Muscle layer of duodenum (tissue), 2 donors: Measurements from ENCODE around the gene CRISPLD2.
"Not testable (repeated sequence)": the region's sequence is repeated elsewhere in the genome, so short reads cannot be mapped to it uniquely, and the experiment has no call there.

Experiments
- H3K27ac ChIP-seq: one replicate; pipeline ENCODE4 v1.7.0; 2013; ENCODE audit warnings: mild to moderate bottlenecking, low read length
- H3K27me3 ChIP-seq: one replicate; pipeline ENCODE4 v1.7.0; 2013; ENCODE audit warnings: low read depth, mild to moderate bottlenecking, control low read depth, low read length
- H3K36me3 ChIP-seq, 2 donors: one replicate each; pipeline ENCODE4 v1.7.0; 2013; ENCODE audit warnings: low read length in 2 of 2, control low read depth in 1 of 2, mild to moderate bottlenecking in 1 of 2; ENCODE audit not compliant: insufficient read depth in 2 of 2, control insufficient read depth in 1 of 2
- H3K4me1 ChIP-seq, 2 donors: one replicate each; pipeline ENCODE4 v1.7.0; 2013; ENCODE audit warnings: low read length in 2 of 2, mild to moderate bottlenecking in 2 of 2, control low read depth in 1 of 2, moderate library complexity in 1 of 2; ENCODE audit not compliant: insufficient read depth in 2 of 2, control insufficient read depth in 1 of 2
- H3K4me3 ChIP-seq, 2 donors: one replicate each; pipeline ENCODE4 v1.7.0; 2013; ENCODE audit warnings: low read length in 2 of 2, low read depth in 1 of 2, mild to moderate bottlenecking in 1 of 2
- H3K9me3 ChIP-seq, 2 donors: one replicate each; pipeline ENCODE4 v1.7.0; 2013; ENCODE audit warnings: low read length in 2 of 2, control low read depth in 1 of 2, mild to moderate bottlenecking in 1 of 2; ENCODE audit not compliant: control insufficient read depth in 1 of 2
- donor health status: healthy.

Gene CRISPLD2

GRCh38 chr16:84851192-84852127, 31.7 kb downstream of the CRISPLD2 start:
- H3K36me3 ChIP-seq = peaks cover 46 to 91% of the 10 kb centered on the region in 2 donors
- no peak overlapping the region for H3K4me3 ChIP-seq
- no peaks in the 10 kb centered on the region for H3K9me3 ChIP-seq
- no peaks in the 10 kb centered on the region for H3K4me1 ChIP-seq
- no peak overlapping the region for H3K27ac ChIP-seq
- H3K27me3 ChIP-seq = no peaks in the 10 kb centered on the region

GRCh38 chr16:84853534-84853933, 33.7 kb downstream of the CRISPLD2 start:
- Histone ChIP-seq H3K4me1 (no peaks in the 10 kb centered on the region), H3K4me3 (no peak overlapping the region), H3K27ac (no peak overlapping the region), H3K9me3 (peaks cover 0 to 2% of the 10 kb centered on the region in 2 donors), H3K27me3 (no peaks in the 10 kb centered on the region), H3K36me3 (peaks cover 48 to 96% of the 10 kb centered on the region in 2 donors)

- peaks cover 44 to 96% of the 10 kb centered on the region in 2 donors for H3K36me3 ChIP-seq
- peaks cover 0 to 8% of the 10 kb centered on the region in 2 donors for H3K9me3 ChIP-seq
- H3K27me3 ChIP-seq = no peaks in the 10 kb centered on the region
- H3K27ac ChIP-seq = no peak overlapping the region
- H3K4me3 ChIP-seq = no peak overlapping the region
- H3K4me1 ChIP-seq = no peaks in the 10 kb centered on the region
These were observed 35.0 kb downstream of the CRISPLD2 start for GRCh38 chr16:84854759-84855158.

- not testable (repeated sequence) for H3K27me3 ChIP-seq
- peaks cover 39 to 98% of the 10 kb centered on the region in 2 donors for H3K36me3 ChIP-seq
These were observed 35.8 kb downstream of the CRISPLD2 start for GRCh38 chr16:84855435-84856202.

GRCh38 chr16:84856203-84856581, 36.4 kb downstream of the CRISPLD2 start:
- not testable (repeated sequence) for H3K27me3 ChIP-seq, H3K4me1 ChIP-seq, H3K27ac ChIP-seq, H3K4me3 ChIP-seq
- peaks cover 0 to 16% of the 10 kb centered on the region in 2 donors for H3K9me3 ChIP-seq
- peaks cover 33 to 98% of the 10 kb centered on the region in 2 donors for H3K36me3 ChIP-seq

More at GRCh38 chr16:84855435-84856202, 35.8 kb downstream of the CRISPLD2 start:
- H3K4me1 ChIP-seq, H3K4me3 ChIP-seq, H3K27ac ChIP-seq: not testable (repeated sequence)
- peaks cover 0 to 16% of the 10 kb centered on the region in 2 donors for H3K9me3 ChIP-seq

- not testable (repeated sequence) for H3K27ac ChIP-seq, H3K27me3 ChIP-seq, H3K4me3 ChIP-seq, H3K4me1 ChIP-seq
- Histone ChIP-seq H3K9me3 (peaks cover 0 to 16% of the 10 kb centered on the region in 2 donors), H3K36me3 (peaks cover 27 to 98% of the 10 kb centered on the region in 2 donors)
These were observed 37.0 kb downstream of the CRISPLD2 start for GRCh38 chr16:84856811-84857210.

GRCh38 chr16:84859681-84860080, 39.9 kb downstream of the CRISPLD2 start:
- Histone ChIP-seq H3K27me3 (no peaks in the 10 kb centered on the region), H3K4me3 (no peak overlapping the region), H3K9me3 (peaks cover 0 to 16% of the 10 kb centered on the region in 2 donors), H3K4me1 (peaks cover 0 to 13% of the 10 kb centered on the region in 2 donors), H3K27ac (no peak overlapping the region), H3K36me3 (peaks cover 25 to 94% of the 10 kb centered on the region in 2 donors)

GRCh38 chr16:84860383-84860782, 40.6 kb downstream of the CRISPLD2 start:
- H3K4me1 ChIP-seq = peaks cover 0 to 13% of the 10 kb centered on the region in 2 donors
- peaks cover 27 to 87% of the 10 kb centered on the region in 2 donors for H3K36me3 ChIP-seq
- no peak overlapping the region for H3K27ac ChIP-seq

GRCh38 chr16:84861671-84862070, 41.9 kb downstream of the CRISPLD2 start:
- Histone ChIP-seq H3K4me3 (no peak overlapping the region), H3K27ac (no peak overlapping the region), H3K36me3 (peaks cover 33 to 80% of the 10 kb centered on the region in 2 donors), H3K4me1 (peaks cover 0 to 13% of the 10 kb centered on the region in 2 donors), H3K9me3 (peaks cover 0 to 16% of the 10 kb centered on the region in 2 donors), H3K27me3 (no peaks in the 10 kb centered on the region)

More at GRCh38 chr16:84860383-84860782, 40.6 kb downstream of the CRISPLD2 start:
- peaks cover 0 to 16% of the 10 kb centered on the region in 2 donors for H3K9me3 ChIP-seq
- H3K4me3 ChIP-seq = no peak overlapping the region
- H3K27me3 ChIP-seq = no peaks in the 10 kb centered on the region

- H3K4me3 ChIP-seq = no peak overlapping the region
- peaks cover 0 to 16% of the 10 kb centered on the region in 2 donors for H3K9me3 ChIP-seq
- peaks cover 37 to 80% of the 10 kb centered on the region in 2 donors for H3K36me3 ChIP-seq
- H3K4me1 ChIP-seq = peaks cover 0 to 20% of the 10 kb centered on the region in 2 donors
- H3K27me3 ChIP-seq = no peaks in the 10 kb centered on the region
- no peak overlapping the region for H3K27ac ChIP-seq
These were observed 43.2 kb downstream of the CRISPLD2 start for GRCh38 chr16:84862804-84863480.

- Histone ChIP-seq H3K4me3 (no peak overlapping the region), H3K36me3 (peaks cover 42 to 79% of the 10 kb centered on the region in 2 donors), H3K4me1 (peaks cover 0 to 25% of the 10 kb centered on the region in 2 donors), H3K9me3 (peaks cover 0 to 15% of the 10 kb centered on the region in 2 donors), H3K27me3 (no peaks in the 10 kb centered on the region), H3K27ac (no peak overlapping the region)
These were observed 43.7 kb downstream of the CRISPLD2 start for GRCh38 chr16:84863481-84863814.
